Mucosa of rectum (tissue), 2 donors: ENCODE measurements around the gene DGKB.

Experiments used
- H3K27ac ChIP-seq, 2 donors: one replicate each; pipeline ENCODE4 v1.7.0; 2013; ENCODE audit warnings: inconsistent platforms in 2 of 2, low read depth in 2 of 2, low read length in 2 of 2
- H3K27me3 ChIP-seq, 2 donors: one replicate each; pipeline ENCODE4 v1.7.0; 2013; ENCODE audit warnings: low read length in 2 of 2; ENCODE audit not compliant: control insufficient read depth in 2 of 2, insufficient read depth in 2 of 2
- H3K36me3 ChIP-seq, 2 donors: one replicate each; pipeline ENCODE4 v1.7.0; 2013; ENCODE audit warnings: low read length in 2 of 2; ENCODE audit not compliant: control insufficient read depth in 2 of 2, insufficient read depth in 2 of 2
- H3K4me1 ChIP-seq, 2 donors: one replicate each; pipeline ENCODE4 v1.7.0; 2013; ENCODE audit warnings: low read length in 2 of 2, mild to moderate bottlenecking in 1 of 2; ENCODE audit not compliant: control insufficient read depth in 2 of 2, insufficient read depth in 2 of 2
- H3K4me3 ChIP-seq, 2 donors: one replicate each; pipeline ENCODE4 v1.7.0; 2013; ENCODE audit warnings: low read length in 2 of 2
- H3K9ac ChIP-seq, 2 donors: one replicate each; pipeline ENCODE4 v1.7.0; 2013; ENCODE audit warnings: low read length in 2 of 2, low read depth in 1 of 2, mild to moderate bottlenecking in 1 of 2
- H3K9me3 ChIP-seq, 2 donors: one replicate each; pipeline ENCODE4 v1.7.0; 2013; ENCODE audit warnings: low read length in 2 of 2; ENCODE audit not compliant: control insufficient read depth in 2 of 2
- donor health status: healthy.
- donor health status: Normal muscosa, but diverticular disease.

DGKB gene

DNA sequence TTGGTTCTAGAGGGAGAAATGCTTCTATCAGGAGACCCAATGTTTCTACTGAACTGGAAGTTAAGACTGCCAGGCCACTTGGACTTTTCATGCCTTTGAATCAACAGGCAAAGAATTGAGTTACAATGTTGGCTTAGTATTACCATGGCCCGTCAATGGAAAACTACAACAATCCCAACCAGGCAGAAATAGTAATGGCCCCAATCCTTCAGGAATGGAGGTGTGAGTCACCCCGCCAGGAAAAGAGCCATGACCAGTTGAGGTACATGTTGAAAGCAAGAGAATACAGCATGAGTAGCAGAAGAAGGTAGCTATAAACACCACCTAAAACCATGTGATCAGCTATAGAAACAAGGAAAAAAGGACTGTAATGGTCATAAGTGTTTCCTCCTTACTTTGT is 101.9 kb downstream of the DGKB start:
- H3K4me1 ChIP-seq: no peaks in the 10 kb centered on the region
- no peaks in the 10 kb centered on the region for H3K9me3 ChIP-seq
- no peaks in the 10 kb centered on the region for H3K36me3 ChIP-seq
- no peaks in the 10 kb centered on the region for H3K27me3 ChIP-seq
- H3K9ac ChIP-seq: no peak overlapping the region
- H3K27ac ChIP-seq: no peak overlapping the region
- H3K4me3 ChIP-seq: no peak overlapping the region

DNA sequence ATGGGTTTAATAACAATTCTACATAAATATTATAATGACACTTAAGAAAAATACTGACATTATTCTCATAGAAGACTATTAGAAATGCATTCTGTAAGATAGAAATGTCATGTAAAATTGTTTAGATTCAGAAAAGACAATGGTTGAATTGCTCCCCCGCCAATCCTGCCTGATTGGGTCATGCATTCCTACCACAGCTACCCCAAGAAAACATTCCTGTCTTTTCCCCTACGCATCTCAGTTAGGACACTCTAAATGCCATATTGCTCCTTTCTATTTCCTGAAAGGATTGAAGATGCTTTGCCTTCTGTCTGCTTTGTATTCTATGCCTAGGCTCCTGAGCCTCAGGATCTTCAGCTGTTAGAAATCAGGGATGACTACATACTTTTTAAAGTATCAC is 109.4 kb downstream of the DGKB start:
- Histone ChIP-seq H3K9me3 (no peaks in the 10 kb centered on the region), H3K4me1 (no peaks in the 10 kb centered on the region), H3K4me3 (no peak overlapping the region), H3K36me3 (no peaks in the 10 kb centered on the region), H3K9ac (no peak overlapping the region), H3K27me3 (no peaks in the 10 kb centered on the region), H3K27ac (no peak overlapping the region)

DNA sequence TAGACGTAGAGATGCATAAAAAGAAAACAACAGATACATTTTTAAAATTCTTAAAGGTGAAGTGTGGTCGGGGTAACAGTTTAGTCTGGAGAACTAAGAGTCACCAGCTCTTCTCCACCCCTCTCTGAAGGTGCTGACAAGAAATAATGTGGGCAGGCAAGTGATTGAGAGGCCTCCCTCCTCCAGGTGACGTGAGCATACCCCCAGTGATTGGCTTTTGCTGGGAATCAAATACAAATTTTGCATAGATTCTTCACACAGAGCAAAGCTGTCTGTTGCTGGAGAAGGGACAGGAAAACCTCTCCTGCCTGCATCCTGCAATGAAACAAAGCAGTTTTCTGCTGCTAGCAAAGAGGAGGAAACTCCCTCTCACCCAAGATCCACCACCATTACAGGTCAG is 115.0 kb downstream of the DGKB start:
- H3K9me3 ChIP-seq: no peaks in the 10 kb centered on the region
- H3K9ac ChIP-seq: no peak overlapping the region
- H3K4me1 ChIP-seq: no peaks in the 10 kb centered on the region
- no peak overlapping the region for H3K27ac ChIP-seq
- no peaks in the 10 kb centered on the region for H3K27me3 ChIP-seq
- H3K4me3 ChIP-seq: no peak overlapping the region
- no peaks in the 10 kb centered on the region for H3K36me3 ChIP-seq

DNA sequence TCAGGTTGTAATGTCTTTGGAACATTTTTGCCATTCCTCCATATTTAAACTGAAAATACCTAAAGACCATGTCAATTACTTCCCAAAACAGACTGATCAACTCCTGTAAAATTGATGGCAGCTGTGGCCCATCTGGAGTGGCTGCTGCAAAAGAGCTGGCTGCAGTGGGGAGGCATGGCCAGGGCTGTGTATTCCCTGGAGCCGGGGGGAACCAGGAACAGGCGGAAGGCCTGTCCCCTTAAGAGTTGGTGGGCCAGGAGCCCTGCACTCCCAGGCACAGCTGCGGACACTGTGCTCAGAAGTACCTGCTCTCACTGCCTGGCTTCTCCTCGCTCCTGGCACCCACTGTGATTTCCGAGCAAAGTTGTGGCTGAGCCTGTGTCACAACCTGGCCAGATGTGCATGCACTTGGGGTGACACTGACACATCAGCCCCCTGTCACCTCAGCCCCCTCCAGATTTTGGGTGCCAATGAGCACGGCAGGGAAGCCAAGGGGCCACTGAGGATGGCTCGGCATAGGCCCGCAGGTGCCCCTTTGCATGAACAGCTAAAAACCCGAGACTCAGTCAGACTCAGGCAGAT is 116.1 kb downstream of the DGKB start:
- H3K9ac ChIP-seq: no peak overlapping the region
- H3K4me1 ChIP-seq: no peaks in the 10 kb centered on the region
- no peak overlapping the region for H3K27ac ChIP-seq
- no peak overlapping the region for H3K4me3 ChIP-seq
- no peaks in the 10 kb centered on the region for H3K36me3 ChIP-seq
- no peaks in the 10 kb centered on the region for H3K27me3 ChIP-seq
- H3K9me3 ChIP-seq: no peaks in the 10 kb centered on the region

DNA sequence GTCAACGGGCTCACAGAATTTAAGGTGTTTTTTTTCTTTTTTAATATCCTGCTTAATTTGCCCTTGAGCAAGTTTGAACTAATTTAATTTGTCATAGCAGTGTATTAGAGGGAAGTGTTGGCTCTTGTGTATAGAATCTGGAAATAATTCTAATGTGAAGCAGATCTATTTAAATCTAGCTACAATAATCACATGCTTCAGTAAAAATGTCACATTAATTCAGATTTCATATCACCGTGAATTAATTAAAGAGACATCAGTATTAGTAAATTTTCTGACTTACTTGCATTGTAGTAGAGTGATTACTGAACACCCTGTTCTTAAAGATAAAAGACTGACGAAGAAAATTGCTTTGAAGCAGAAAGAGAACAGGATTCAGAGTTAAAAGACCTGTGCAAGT is 124.7 kb downstream of the DGKB start:
- no peak overlapping the region for H3K4me3 ChIP-seq
- no peaks in the 10 kb centered on the region for H3K9me3 ChIP-seq
- H3K36me3 ChIP-seq: no peaks in the 10 kb centered on the region
- H3K27me3 ChIP-seq: no peaks in the 10 kb centered on the region
- H3K9ac ChIP-seq: no peak overlapping the region
- no peak overlapping the region for H3K27ac ChIP-seq
- H3K4me1 ChIP-seq: no peaks in the 10 kb centered on the region

DNA sequence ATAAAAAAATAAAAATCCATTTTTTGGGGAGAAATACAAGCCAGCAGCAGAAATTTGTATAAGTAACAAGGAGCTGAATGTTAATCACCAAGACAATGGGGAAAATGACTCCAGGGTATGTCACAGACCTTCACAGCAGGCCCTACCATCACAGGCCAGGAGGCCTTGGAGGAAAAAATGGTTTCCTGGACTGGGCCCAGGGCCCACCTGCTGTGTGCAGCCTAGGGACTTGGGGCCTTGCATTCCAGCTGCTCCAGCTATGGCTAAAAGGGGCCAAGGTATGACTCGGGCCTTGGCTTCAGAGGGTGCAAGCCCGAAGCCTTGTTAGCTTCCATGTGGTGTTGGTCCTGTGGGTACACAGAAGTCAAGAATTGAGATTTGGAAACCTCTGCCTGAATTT is 126.3 kb downstream of the DGKB start:
- H3K9me3 ChIP-seq: no peaks in the 10 kb centered on the region
- no peaks in the 10 kb centered on the region for H3K4me1 ChIP-seq
- no peak overlapping the region for H3K4me3 ChIP-seq
- H3K27ac ChIP-seq: no peak overlapping the region
- no peaks in the 10 kb centered on the region for H3K27me3 ChIP-seq
- H3K9ac ChIP-seq: no peak overlapping the region
- no peaks in the 10 kb centered on the region for H3K36me3 ChIP-seq

DNA sequence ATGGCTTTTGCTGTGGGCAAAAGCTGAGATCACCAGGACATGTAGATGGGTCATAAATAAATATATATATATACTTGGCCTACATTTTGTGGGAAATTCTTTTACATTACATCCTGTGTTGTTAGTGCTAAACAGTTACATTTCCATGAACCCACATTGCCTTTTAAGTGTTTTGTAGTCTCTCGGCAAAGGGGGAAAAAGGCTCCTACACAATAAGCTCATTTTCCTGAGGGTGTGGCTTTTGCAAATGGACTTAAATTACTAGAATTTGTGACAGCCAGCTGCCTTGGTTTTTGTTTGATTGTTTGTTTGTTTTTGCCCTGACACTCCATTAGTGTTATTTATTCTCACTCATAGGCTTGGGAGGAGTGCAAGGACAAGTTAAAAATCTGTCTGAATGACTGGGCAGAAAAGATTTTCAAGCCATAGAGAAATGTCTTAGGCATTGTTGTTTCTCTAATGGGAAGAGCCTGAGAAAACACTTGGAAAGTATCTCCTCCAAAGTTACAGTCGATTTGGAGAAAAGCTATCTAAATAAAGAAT is 128.8 kb downstream of the DGKB start:
- Histone ChIP-seq H3K27me3 (no peaks in the 10 kb centered on the region), H3K4me3 (no peak overlapping the region)

DNA sequence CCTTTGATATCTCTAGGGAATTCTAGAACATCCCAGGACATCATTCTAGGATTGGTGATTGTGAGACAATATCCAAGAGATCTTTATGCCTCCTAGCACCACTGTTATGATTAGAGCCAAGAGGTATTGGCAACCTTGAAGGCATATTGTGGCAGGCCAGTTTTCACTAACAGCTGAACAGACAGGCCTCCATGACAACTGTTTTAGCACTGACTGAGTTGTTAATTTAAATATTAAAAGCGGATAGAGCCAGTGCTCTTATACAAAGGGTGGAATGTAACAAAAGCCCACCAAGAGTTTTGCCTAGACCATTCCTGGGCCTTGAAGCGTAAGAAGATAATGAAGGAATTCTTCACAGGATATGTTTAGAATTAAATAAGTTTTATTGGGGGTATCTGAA is 131.9 kb downstream of the DGKB start:
- Histone ChIP-seq H3K9ac (no peak overlapping the region), H3K27me3 (no peaks in the 10 kb centered on the region), H3K36me3 (no peaks in the 10 kb centered on the region), H3K4me3 (no peak overlapping the region), H3K9me3 (no peaks in the 10 kb centered on the region), H3K27ac (no peak overlapping the region), H3K4me1 (no peaks in the 10 kb centered on the region)

More for the DNA sequence above, 128.8 kb downstream of the DGKB start:
- no peaks in the 10 kb centered on the region for H3K9me3 ChIP-seq
- H3K9ac ChIP-seq: no peak overlapping the region
- H3K4me1 ChIP-seq: no peaks in the 10 kb centered on the region
- no peaks in the 10 kb centered on the region for H3K36me3 ChIP-seq
- no peak overlapping the region for H3K27ac ChIP-seq

DNA sequence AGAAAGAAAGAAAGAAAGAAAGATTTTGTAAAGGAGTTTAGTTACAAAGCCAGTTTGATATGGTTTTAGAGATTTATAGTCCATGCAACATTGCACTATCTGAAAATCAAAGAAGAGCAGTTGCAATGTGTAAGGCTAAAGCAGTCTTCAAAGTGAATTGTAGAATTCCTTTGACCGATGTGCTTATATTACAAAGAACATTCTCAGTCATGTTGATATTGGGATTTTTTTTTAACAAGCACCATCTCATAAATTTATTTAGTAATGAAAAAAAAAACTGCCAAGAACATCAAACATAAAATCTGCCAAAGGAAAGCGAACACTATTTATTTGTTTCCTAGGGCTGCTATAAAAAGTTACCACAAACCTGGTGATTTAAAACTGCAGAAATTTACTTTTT is 133.3 kb downstream of the DGKB start:
- Histone ChIP-seq H3K36me3 (no peaks in the 10 kb centered on the region), H3K9me3 (no peaks in the 10 kb centered on the region), H3K9ac (no peak overlapping the region), H3K4me1 (no peaks in the 10 kb centered on the region), H3K27me3 (no peaks in the 10 kb centered on the region), H3K27ac (no peak overlapping the region), H3K4me3 (no peak overlapping the region)

DNA sequence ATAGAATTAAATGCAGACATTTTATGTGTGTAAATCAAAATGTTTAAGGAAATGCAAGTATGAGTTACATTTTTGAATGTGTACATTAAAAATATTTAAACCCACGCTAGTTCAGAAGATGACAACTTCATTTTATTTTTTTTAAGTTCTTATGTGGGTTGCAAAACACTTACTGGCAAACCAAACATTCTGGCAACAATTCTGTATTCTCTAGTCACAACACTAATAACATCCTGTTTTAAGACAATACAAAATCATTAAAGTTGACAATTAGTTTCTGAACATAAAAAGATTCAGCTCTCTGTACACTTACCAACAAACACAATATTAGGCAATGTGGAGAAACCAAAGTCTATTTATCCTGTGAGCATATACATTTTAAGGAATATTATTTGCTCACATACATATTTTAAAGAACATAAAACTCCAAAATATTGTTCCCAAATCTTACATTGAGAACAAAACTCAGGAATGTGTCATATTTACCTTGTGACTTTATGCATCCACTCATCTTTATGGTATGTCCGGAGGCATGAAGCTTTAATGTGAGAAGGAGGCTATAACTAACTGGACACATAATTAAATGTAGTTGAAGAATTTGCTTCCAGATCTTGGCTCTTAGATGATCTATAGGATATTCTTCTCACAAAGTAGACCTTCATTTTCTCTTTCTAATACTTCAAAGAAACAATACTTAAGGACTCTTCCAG is 134.7 kb downstream of the DGKB start:
- H3K27me3 ChIP-seq: no peaks in the 10 kb centered on the region
- H3K9me3 ChIP-seq: no peaks in the 10 kb centered on the region
- H3K4me1 ChIP-seq: no peaks in the 10 kb centered on the region
- H3K4me3 ChIP-seq: no peak overlapping the region
- H3K27ac ChIP-seq: no peak overlapping the region
- H3K36me3 ChIP-seq: no peaks in the 10 kb centered on the region
- H3K9ac ChIP-seq: no peak overlapping the region
